ENCODE measurements around the gene RP9.

- TF ChIP-seq RFX5 (IDR thresholded peaks at IDR 0.05) = no peak
- TF ChIP-seq, protein P1, sequence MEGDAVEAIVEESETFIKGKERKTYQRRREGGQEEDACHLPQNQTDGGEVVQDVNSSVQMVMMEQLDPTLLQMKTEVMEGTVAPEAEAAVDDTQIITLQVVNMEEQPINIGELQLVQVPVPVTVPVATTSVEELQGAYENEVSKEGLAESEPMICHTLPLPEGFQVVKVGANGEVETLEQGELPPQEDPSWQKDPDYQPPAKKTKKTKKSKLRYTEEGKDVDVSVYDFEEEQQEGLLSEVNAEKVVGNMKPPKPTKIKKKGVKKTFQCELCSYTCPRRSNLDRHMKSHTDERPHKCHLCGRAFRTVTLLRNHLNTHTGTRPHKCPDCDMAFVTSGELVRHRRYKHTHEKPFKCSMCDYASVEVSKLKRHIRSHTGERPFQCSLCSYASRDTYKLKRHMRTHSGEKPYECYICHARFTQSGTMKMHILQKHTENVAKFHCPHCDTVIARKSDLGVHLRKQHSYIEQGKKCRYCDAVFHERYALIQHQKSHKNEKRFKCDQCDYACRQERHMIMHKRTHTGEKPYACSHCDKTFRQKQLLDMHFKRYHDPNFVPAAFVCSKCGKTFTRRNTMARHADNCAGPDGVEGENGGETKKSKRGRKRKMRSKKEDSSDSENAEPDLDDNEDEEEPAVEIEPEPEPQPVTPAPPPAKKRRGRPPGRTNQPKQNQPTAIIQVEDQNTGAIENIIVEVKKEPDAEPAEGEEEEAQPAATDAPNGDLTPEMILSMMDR (IDR thresholded peaks at IDR 0.05) = no peak
- no peak for TF ChIP-seq BCL3 (IDR thresholded peaks at IDR 0.05)
- no peak for TF ChIP-seq NPAS2 (CRISPR knock-in tag; IDR thresholded peaks at IDR 0.05; ENCODE audit: borderline replicate concordance)
- TF ChIP-seq MYC (IDR thresholded peaks at IDR 0.05; ENCODE audit: borderline replicate concordance, low read length) = no peak
- no peak for TF ChIP-seq PBX3 (IDR thresholded peaks at IDR 0.05)
- no peak for TF ChIP-seq JUNB (IDR thresholded peaks at IDR 0.05)
- no peak for TF ChIP-seq REST (IDR thresholded peaks at IDR 0.05)
- TF ChIP-seq POLR2A (IDR thresholded peaks at IDR 0.05; ENCODE audit: low read length) = no peak
- TF ChIP-seq, protein P2, sequence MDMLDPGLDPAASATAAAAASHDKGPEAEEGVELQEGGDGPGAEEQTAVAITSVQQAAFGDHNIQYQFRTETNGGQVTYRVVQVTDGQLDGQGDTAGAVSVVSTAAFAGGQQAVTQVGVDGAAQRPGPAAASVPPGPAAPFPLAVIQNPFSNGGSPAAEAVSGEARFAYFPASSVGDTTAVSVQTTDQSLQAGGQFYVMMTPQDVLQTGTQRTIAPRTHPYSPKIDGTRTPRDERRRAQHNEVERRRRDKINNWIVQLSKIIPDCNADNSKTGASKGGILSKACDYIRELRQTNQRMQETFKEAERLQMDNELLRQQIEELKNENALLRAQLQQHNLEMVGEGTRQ (IDR thresholded peaks at IDR 0.05) = no peak
- TF ChIP-seq EHF (CRISPR knock-in tag; IDR thresholded peaks at IDR 0.05) = no peak
- TF ChIP-seq EP300 (IDR thresholded peaks at IDR 0.05) = no peak
- no peak for TF ChIP-seq RARB (CRISPR knock-in tag; IDR thresholded peaks at IDR 0.05)
- no peak for TF ChIP-seq EHMT2 (IDR thresholded peaks at IDR 0.05; ENCODE audit: low read depth)
These were observed 30.1 kb downstream of the RP9 start for GRCh38 chr7:33079096-33079495.

All from A549 (cell line).